MM.1S (cell line): ENCODE measurements around the gene DNAH8.
"Not testable (repeated sequence)": the region's sequence is repeated elsewhere in the genome, so short reads cannot be mapped to it uniquely, and the experiment has no call there.

ENCODE experiments used
- DNase-seq: peaks from one replicate; pipeline ENCODE4 v3.0.0-alpha.2; 2015
- H2AFZ ChIP-seq: fragments of 300-600 bp; sonication (generic); 2 replicates; pipeline ENCODE4 v1.6.0; 2016; ENCODE audit warnings: antibody characterized with exemption, low read length
- H3F3A ChIP-seq: fragments of 300-600 bp; sonication (generic); 2 replicates; pipeline ENCODE4 v1.6.1; 2016; ENCODE audit warnings: mild to moderate bottlenecking, antibody characterized with exemption, low read length, moderate library complexity, mixed read lengths; ENCODE audit not compliant: insufficient read depth
- H3K27ac ChIP-seq: fragments of 300-600 bp; sonication (generic); 2 replicates; pipeline ENCODE4 v1.5.1; 2016; ENCODE audit warnings: mild to moderate bottlenecking, low read length
- H3K27me3 ChIP-seq: fragments of 300-600 bp; sonication (generic); replicated peaks from 2 replicates; pipeline ENCODE4 v1.6.0; 2016; ENCODE audit warnings: low read length; ENCODE audit not compliant: insufficient read depth
- H3K36me3 ChIP-seq: fragments of 300-600 bp; sonication (generic); replicated peaks from 2 replicates; pipeline ENCODE4 v1.6.1; 2016; ENCODE audit warnings: mild to moderate bottlenecking, low read length, mixed read lengths; ENCODE audit not compliant: insufficient read depth
- H3K4me1 ChIP-seq: fragments of 300-600 bp; sonication (generic); 2 replicates; pipeline ENCODE4 v1.6.1; 2016; ENCODE audit warnings: low read length, mixed read lengths
- H3K4me2 ChIP-seq: fragments of 300-600 bp; sonication (generic); 2 replicates; pipeline ENCODE4 v1.6.0; 2016; ENCODE audit warnings: low read depth, low read length
- H3K4me3 ChIP-seq: fragments of 300-600 bp; sonication (generic); 2 replicates; pipeline ENCODE4 v1.5.1; 2016; ENCODE audit warnings: low read length, mixed read lengths
- H3K79me2 ChIP-seq: fragments of 300-600 bp; sonication (generic); 2 replicates; pipeline ENCODE4 v1.6.1; 2016; ENCODE audit warnings: mixed run types, low read length, mixed read lengths
- H3K9ac ChIP-seq: fragments of 300-600 bp; sonication (generic); 2 replicates; pipeline ENCODE4 v1.6.1; 2016; ENCODE audit warnings: low read length, mixed read lengths
- H3K9me2 ChIP-seq: fragments of 300-600 bp; sonication (generic); replicated peaks from 2 replicates; pipeline ENCODE4 v1.6.1; 2016; ENCODE audit warnings: mild to moderate bottlenecking, low read length, mixed read lengths; ENCODE audit not compliant: insufficient read depth
- H3K9me3 ChIP-seq: fragments of 300-600 bp; sonication (generic); replicated peaks from 2 replicates; pipeline ENCODE4 v1.6.1; 2016; ENCODE audit warnings: mild to moderate bottlenecking, low read length, mixed read lengths; ENCODE audit not compliant: insufficient read depth
- H4K20me1 ChIP-seq: fragments of 300-600 bp; sonication (generic); 2 replicates; pipeline ENCODE4 v1.6.1; 2016; ENCODE audit warnings: mild to moderate bottlenecking, low read length, moderate library complexity, mixed read lengths; ENCODE audit not compliant: insufficient read depth
- CTCF ChIP-seq: fragments of 300-600 bp; sonication (generic); IDR thresholded peaks from 2 replicates; pipeline ENCODE4 v1.5.1; 2016; ENCODE audit warnings: antibody characterized with exemption, low read length, mixed read lengths
- EZH2 ChIP-seq: fragments of 300-600 bp; sonication (generic); optimal IDR thresholded peaks from 2 replicates; pipeline ENCODE3; 2017; ENCODE audit warnings: low read depth, mild to moderate bottlenecking, antibody characterized with exemption, low read length, mixed read lengths
- EZH2phosphoT487 ChIP-seq: fragments of 300-600 bp; sonication (generic); IDR thresholded peaks from 2 replicates; pipeline ENCODE4 v1.6.1; 2018; ENCODE audit warnings: antibody characterized with exemption, low read length

The DNAH8 gene

GRCh38 chr6:38696345-38696744 is 18.8 kb upstream of the DNAH8 start:
- DNase-seq, result no peak
- Histone ChIP-seq H2AFZ (no peak overlapping the region), H3K4me1 (no peaks in the 10 kb centered on the region), H3K27ac (no peak overlapping the region), H3K9me3 (no peaks in the 10 kb centered on the region), H3F3A (no peaks in the 10 kb centered on the region), H3K4me3 (no peak overlapping the region), H3K9me2 (no peaks in the 10 kb centered on the region), H3K79me2 (peaks cover 70% of the 10 kb centered on the region), H3K36me3 (no peaks in the 10 kb centered on the region), H3K9ac (no peak overlapping the region), H4K20me1 (no peaks in the 10 kb centered on the region), H3K27me3 (no peaks in the 10 kb centered on the region), H3K4me2 (no peak overlapping the region)
- TF ChIP-seq EZH2, result no peak
- TF ChIP-seq EZH2phosphoT487, result no peak
- TF ChIP-seq CTCF, result no peak

- Histone ChIP-seq H3K9me2 (no peaks in the 10 kb centered on the region), H4K20me1 (no peaks in the 10 kb centered on the region), H3K79me2 (peaks cover 69% of the 10 kb centered on the region), H3K27me3 (no peaks in the 10 kb centered on the region), H3K27ac (no peak overlapping the region), H3K4me2 (no peak overlapping the region), H3K4me3 (no peak overlapping the region), H3F3A (peaks cover 6% of the 10 kb centered on the region; the same call in 1 of the 2 replicates), H3K4me1 (no peaks in the 10 kb centered on the region), H3K9ac (no peak overlapping the region), H2AFZ (no peak overlapping the region), H3K36me3 (no peaks in the 10 kb centered on the region), H3K9me3 (no peaks in the 10 kb centered on the region)
- DNase-seq, result no peak
- no peak for TF ChIP-seq CTCF
- no peak for TF ChIP-seq EZH2
- no peak for TF ChIP-seq EZH2phosphoT487
Measured at GRCh38 chr6:38697846-38698245, 17.3 kb upstream of the DNAH8 start.

GRCh38 chr6:38699702-38700101 is 15.4 kb upstream of the DNAH8 start:
- H3K4me2 ChIP-seq, H3K4me3 ChIP-seq, H3K9ac ChIP-seq, H3K27me3 ChIP-seq, H3K9me3 ChIP-seq, DNase-seq, H4K20me1 ChIP-seq, H3K4me1 ChIP-seq, H3K27ac ChIP-seq, H3K9me2 ChIP-seq, H3K36me3 ChIP-seq, H3F3A ChIP-seq, H2AFZ ChIP-seq: not testable (repeated sequence)
- peaks cover 63% of the 10 kb centered on the region for H3K79me2 ChIP-seq

GRCh38 chr6:38701551-38701950 is 13.6 kb upstream of the DNAH8 start:
- Histone ChIP-seq H3K9me2 (no peaks in the 10 kb centered on the region), H3F3A (peaks cover 6% of the 10 kb centered on the region; the same call in 1 of the 2 replicates), H3K4me3 (no peak overlapping the region), H3K27ac (no peak overlapping the region), H3K27me3 (no peaks in the 10 kb centered on the region), H3K9me3 (no peaks in the 10 kb centered on the region), H3K4me2 (peak overlapping the region; percentile 8; the same call in 1 of the 2 replicates), H3K9ac (no peak overlapping the region), H3K79me2 (peaks cover 45% of the 10 kb centered on the region), H4K20me1 (no peaks in the 10 kb centered on the region), H2AFZ (no peak overlapping the region), H3K36me3 (no peaks in the 10 kb centered on the region), H3K4me1 (no peaks in the 10 kb centered on the region)
- no peak for DNase-seq
- no peak for TF ChIP-seq EZH2
- TF ChIP-seq CTCF, result no peak
- no peak for TF ChIP-seq EZH2phosphoT487
